A549 (cell line): ENCODE results near the gene ZC3H10. TPM values are rescaled to one million over a fixed set of nuclear protein-coding genes. Genes with fewer than 3 reads are reported as not detected.

Experiments
- ATAC-seq, 2 experiments: fragments of 200-7000 bp in 1 of 2; fragments of >200 bp in 1 of 2; cut with Nextera tagmentation in 1 of 2; cut with Tn5 transposase in 1 of 2; 3 replicates each; pipeline versions ENCODE4 v1.8.0 to v1.9.1; 2018 to 2020; ENCODE audit warnings: mild to moderate bottlenecking in 1 of 2, moderate library complexity in 1 of 2
- CTCF ChIA-PET: fragments of 300-600 bp; sonication (Branson Sonifier 250); formaldehyde crosslinking; extraction: SDS; loops from one replicate; lab custom pipeline; 2021; ENCODE audit warnings: antibody characterized with exemption, inconsistent platforms; lab: Yijun Ruan, JAX
- POLR2A ChIA-PET: fragments of 350-600 bp; formaldehyde crosslinking; extraction: SDS; loops from one replicate; lab custom pipeline; 2021; ENCODE audit warnings: antibody characterized with exemption, inconsistent platforms; lab: Yijun Ruan, JAX
- DNase-seq, 2 experiments: peaks; one replicate each; pipeline versions ENCODE4 v3.0.0 to v3.0.0-alpha.2; 2011 to 2016; ENCODE audit warnings: low read depth in 1 of 2, low spot score in 1 of 2
- FAIRE-seq: peaks from 2 replicates; lab custom pipeline; 2011; peaks lifted over from hg19 to GRCh38; lab: Jason Lieb, UNC
- H3K27ac ChIP-seq, 2 experiments: fragments of >200 bp; sonication (Bioruptor Twin); formaldehyde crosslinking; 3 replicates each; pipeline ENCODE4 v1.5.1; 2016 to 2017
- H3K4me1 ChIP-seq: fragments of >200 bp; sonication (Bioruptor Twin); formaldehyde crosslinking; 3 replicates; pipeline ENCODE4 v1.6.1; 2016
- H3K4me2 ChIP-seq: fragments of >200 bp; sonication (Bioruptor Twin); formaldehyde crosslinking; 3 replicates; pipeline ENCODE4 v1.6.1; 2016
- H3K4me3 ChIP-seq: fragments of >200 bp; sonication (Bioruptor Twin); formaldehyde crosslinking; 3 replicates; pipeline ENCODE4 v1.5.1; 2016
- H3K9me3 ChIP-seq: fragments of >200 bp; sonication (Bioruptor Twin); formaldehyde crosslinking; 3 replicates; pipeline ENCODE4 v1.6.1; 2016
- BCL3 ChIP-seq: fragments of >200 bp; sonication (Bioruptor Twin); formaldehyde crosslinking; IDR thresholded peaks from 3 replicates; pipeline ENCODE4 v1.6.1; 2016
- CBX8 ChIP-seq: fragments of 200-600 bp; sonication (generic); IDR thresholded peaks from 2 replicates; pipeline ENCODE4 v1.6.1; 2016
- CTCF ChIP-seq: fragments of >200 bp; sonication (Bioruptor Twin); formaldehyde crosslinking; IDR thresholded peaks from 3 replicates; pipeline ENCODE4 v1.5.1; 2016
- E2F6 ChIP-seq: IDR thresholded peaks from 2 replicates; pipeline ENCODE4 v1.6.1; 2012; ENCODE audit warnings: low read depth, borderline replicate concordance
- EHF ChIP-seq: fragments of 250-450 bp; sonication (Bioruptor Pico); IDR thresholded peaks from 2 replicates; pipeline ENCODE4 v1.5.0; 2020; ENCODE audit warnings: mild to moderate bottlenecking
- ESRRA ChIP-seq: fragments of 150-350 bp; IDR thresholded peaks from 2 replicates; pipeline ENCODE4 v1.6.1; 2014; ENCODE audit warnings: mild to moderate bottlenecking, low read length, borderline replicate concordance
- FOSB ChIP-seq: fragments of 250-450 bp; sonication (Bioruptor Pico); IDR thresholded peaks from 2 replicates; pipeline ENCODE4 v1.5.0; 2020; ENCODE audit warnings: mild to moderate bottlenecking, moderate library complexity
- HES2 ChIP-seq: fragments of >200 bp; sonication (Bioruptor Twin); formaldehyde crosslinking; IDR thresholded peaks from 2 replicates; pipeline ENCODE4 v1.6.1; 2016
- HOXA7 ChIP-seq: fragments of 250-450 bp; sonication (Bioruptor Pico); IDR thresholded peaks from 2 replicates; pipeline ENCODE4 v1.5.0; 2020; ENCODE audit warnings: mild to moderate bottlenecking, moderate library complexity
- JUN ChIP-seq, 2 experiments: fragments of >200 bp; sonication (Bioruptor Twin); formaldehyde crosslinking; IDR thresholded peaks; 2 replicates in 1 of 2; 3 replicates in 1 of 2; pipeline ENCODE4 v1.6.1; 2016 to 2017
- JUNB ChIP-seq: fragments of >200 bp; sonication (Bioruptor Twin); formaldehyde crosslinking; IDR thresholded peaks from 2 replicates; pipeline ENCODE4 v1.6.1; 2016
- KDM5A ChIP-seq: fragments of 200-600 bp; sonication (generic); IDR thresholded peaks from 2 replicates; pipeline ENCODE4 v1.6.1; 2016; ENCODE audit warnings: antibody characterized with exemption, mild to moderate bottlenecking
- MAX ChIP-seq: IDR thresholded peaks from 2 replicates; pipeline ENCODE4 v1.6.1; 2012
- MAZ ChIP-seq: fragments of 150-350 bp; IDR thresholded peaks from 2 replicates; pipeline ENCODE4 v1.6.1; 2014; ENCODE audit warnings: antibody characterized with exemption, low read depth, low read length, borderline replicate concordance
- MYC ChIP-seq: IDR thresholded peaks from 2 replicates; pipeline ENCODE4 v1.6.1; 2012; ENCODE audit warnings: mild to moderate bottlenecking, inconsistent platforms, low read length, improper control_type of control experiment, borderline replicate concordance
- PBX3 ChIP-seq: IDR thresholded peaks from 2 replicates; pipeline ENCODE4 v1.6.1; 2012
- PHF8 ChIP-seq: fragments of 200-600 bp; sonication (generic); IDR thresholded peaks from 2 replicates; pipeline ENCODE4 v1.6.1; 2016; ENCODE audit warnings: low read depth, mild to moderate bottlenecking, antibody characterized with exemption, moderate library complexity, borderline replicate concordance
- POLR2A ChIP-seq: IDR thresholded peaks from 2 replicates; pipeline ENCODE4 v1.6.1; 2012; ENCODE audit warnings: mild to moderate bottlenecking, low read length
- RAD21 ChIP-seq, 2 experiments: fragments of >200 bp in 1 of 2; sonication (Bioruptor Twin) in 1 of 2; formaldehyde crosslinking in 1 of 2; IDR thresholded peaks in 1 of 2; conservative IDR thresholded peaks in 1 of 2; 2 replicates in 1 of 2; 3 replicates in 1 of 2; pipeline ENCODE4 v1.6.1; 2012 to 2018; ENCODE audit warnings: inconsistent platforms in 1 of 2
- RARB ChIP-seq: fragments of 250-450 bp; sonication (Bioruptor Pico); IDR thresholded peaks from 2 replicates; pipeline ENCODE4 v1.8.0; 2021; ENCODE audit warnings: mild to moderate bottlenecking, moderate library complexity
- REST ChIP-seq: fragments of 200-600 bp; sonication (generic); IDR thresholded peaks from 2 replicates; pipeline ENCODE4 v1.6.1; 2016; ENCODE audit warnings: antibody characterized with exemption, mild to moderate bottlenecking, moderate library complexity
- RFX5 ChIP-seq: fragments of 450-650 bp; IDR thresholded peaks from 2 replicates; pipeline ENCODE4 v1.7.1; 2014; ENCODE audit warnings: antibody characterized with exemption, mild to moderate bottlenecking, moderate library complexity
- SREBF2 ChIP-seq: fragments of 450-650 bp; IDR thresholded peaks from 2 replicates; pipeline ENCODE4 v1.6.1; 2014; ENCODE audit warnings: mild to moderate bottlenecking, moderate library complexity
- TFCP2L1 ChIP-seq: fragments of 250-450 bp; sonication (Bioruptor Pico); IDR thresholded peaks from 2 replicates; pipeline ENCODE4 v1.5.0; 2021; ENCODE audit warnings: mild to moderate bottlenecking
- TP53 ChIP-seq: fragments of 250-450 bp; sonication (Bioruptor Pico); IDR thresholded peaks from 2 replicates; pipeline ENCODE4 v1.5.0; 2021; ENCODE audit warnings: mild to moderate bottlenecking, moderate library complexity
- ZSCAN20 ChIP-seq: fragments of 250-450 bp; sonication (Bioruptor Pico); IDR thresholded peaks from 2 replicates; pipeline ENCODE4 v1.8.0; 2022; ENCODE audit warnings: mild to moderate bottlenecking, moderate library complexity
- WGBS: methylation state at CpG from one replicate; pipeline ENCODE4 v1.1.6; 2017; ENCODE audit errors: missing lambda C conversion rate; 5-methylcytosine and 5-hydroxymethylcytosine counted together
- polyA plus RNA-seq, 4 experiments: library from polyadenylated mRNA; depleted of rRNA in 3 of 4; stranded (reverse); fragments of >200 nt; fragmentation: RNase III in 1 of 4; extraction: RNeasy Plus Mini Kit Qiagen cat#74134 plus additional on column Dnase treatment in 1 of 4; gene quantifications; 2 replicates in 3 of 4; 3 replicates in 1 of 4; pipeline ENCODE4 v1.2.3, GENCODE V29; 2011 to 2017

The ZC3H10 gene
- polyA plus RNA-seq, 2 of the 4 experiments (the other 2 are of a cell fraction): 2.1 to 3.2 TPM

- DNase-seq (peak in 1 of 2 experiments; percentile 33), ATAC-seq (no peak), FAIRE-seq (no peak)
- Histone ChIP-seq H3K9me3 (no peaks in the 10 kb centered on the region), H3K4me2 (peak overlapping the region; percentile 76), H3K27ac (peak overlapping the region; percentile 90 to 96), H3K4me1 (peaks cover 20% of the 10 kb centered on the region), H3K4me3 (peak overlapping the region; percentile 71)
- ChIA-PET POLR2A (interaction anchor here (0.8 to 5.5 kb wide), 3 partner anchors 11 to 69 kb away, joined by 3 to 77 read pairs (median 3); partner anchors contain the start of genes ESYT1 and PA2G4), CTCF (interaction anchor here (0.7 to 1.4 kb wide), 5 partner anchors 9 to 118 kb away, joined by 3 to 4 read pairs (median 3); partner anchors contain the start of genes PA2G4, SMARCC2 and SUOX)
- TF ChIP-seq RARB (no peak), RAD21 (conservative IDR thresholded peaks at IDR 0.05 in 1 of 2, IDR thresholded peaks at IDR 0.05 in 1 of 2) (no peak), MYC (no peak), HES2 (no peak), CBX8 (no peak)
- 19% methylated on average over 10 of the region's 10 CpGs for WGBS
Measured at GRCh38 chr12:56115329-56115728, 2.7 kb upstream of the ZC3H10 start.

- POLR2A ChIA-PET: interaction anchor here (0.6 to 5.5 kb wide), 10 partner anchors 11 to 400 kb away, joined by 3 to 77 read pairs (median 6); partner anchors contain the start of genes CNPY2, ERBB3, ESYT1 and MYL6
- CTCF ChIA-PET: interaction anchor here (1.4 to 4.5 kb wide), 3 partner anchors 11 to 13 kb away, joined by 3 to 34 read pairs (median 21); partner anchors contain the start of genes ESYT1 and PA2G4
- peak; percentile 70 to 97 for DNase-seq
- H3K4me2 ChIP-seq: peak within 1 kb of the TSS; percentile 76
- H3K4me1 ChIP-seq: peaks cover 20% of the 10 kb centered on the region
- ATAC-seq: peak; percentile 46 to 59
- peak within 1 kb of the TSS; percentile 71 for H3K4me3 ChIP-seq
- FAIRE-seq: peak; percentile 36
- no peaks in the 10 kb centered on the region for H3K9me3 ChIP-seq
- peak within 1 kb of the TSS; percentile 90 to 96 for H3K27ac ChIP-seq
- under 1% methylated on average over 34 of the region's 34 CpGs for WGBS
- peak; percentile 99 for TF ChIP-seq JUN (IDR thresholded peaks at IDR 0.05)
- TF ChIP-seq JUNB: no peak
- TF ChIP-seq RFX5: 0 out of 2 replicates have a peak, but pooled peaks have one; percentile 13
- peak; percentile 90 for TF ChIP-seq TP53 (CRISPR knock-in tag)
- no peak for TF ChIP-seq CTCF
- peak; percentile 85 for TF ChIP-seq MYC
- TF ChIP-seq MAZ: no peak; the same call in 1 of the 2 replicates
- peak; percentile 98 for TF ChIP-seq POLR2A
- TF ChIP-seq E2F6: peak; percentile 71; the same call in 1 of the 2 replicates
- TF ChIP-seq BCL3: peak; percentile 99
- no peak for TF ChIP-seq ZSCAN20 (CRISPR knock-in tag)
- TF ChIP-seq FOSB (CRISPR knock-in tag): peak; percentile 85
- no peak for TF ChIP-seq KDM5A
- TF ChIP-seq TFCP2L1 (CRISPR knock-in tag): peak; percentile 74; the same call in 1 of the 2 replicates
- TF ChIP-seq EHF (CRISPR knock-in tag): no peak; the same call in 1 of the 2 replicates
- peak; percentile 40; the same call in 1 of the 2 replicates for TF ChIP-seq PBX3
- TF ChIP-seq REST: peak; percentile 28; the same call in 1 of the 2 replicates
- peak; percentile 98 for TF ChIP-seq MAX
- TF ChIP-seq ESRRA: no peak
- TF ChIP-seq PHF8: peak; percentile 92
- TF ChIP-seq HOXA7: peak; percentile 76
- peak; percentile 85 for TF ChIP-seq RARB
- TF ChIP-seq SREBF2: no peak
Measured at GRCh38 chr12:56116267-56117081, 1.6 kb upstream of the ZC3H10 start, which contains the start of gene RPL41. RPL41 (plus strand) TSS chr12:56116633.
